Naive B cell (primary cell): ENCODE measurements around the gene GMDS. TPM values are rescaled to one million over a fixed set of nuclear protein-coding genes. Genes with fewer than 3 reads are reported as not detected.
A peak's percentile ranks its signal among the peaks of the same experiment; 100 is the strongest.

Experiments
- ATAC-seq, 2 donors: fragments of 150-1000 bp; cut with Tn5 transposase; 2 replicates each; pipeline ENCODE4 v1.10.0; 2021; ENCODE audit warnings: low read depth in 2 of 2, mild to moderate bottlenecking in 2 of 2, moderate library complexity in 2 of 2
- DNase-seq: peaks from one replicate; pipeline ENCODE4 v3.0.0; 2022
- H3K27ac Mint-ChIP-seq, 6 donors: one replicate each; pipeline ENCODE4 v1.8.0; 2020 to 2022; ENCODE audit warnings: mild to moderate bottlenecking in 6 of 6, mixed read lengths in 6 of 6, moderate library complexity in 5 of 6, inconsistent platforms in 2 of 6
- H3K27me3 Mint-ChIP-seq, 3 donors: one replicate each; pipeline ENCODE4 v1.8.0; 2021 to 2022; ENCODE audit warnings: mixed read lengths in 3 of 3, mild to moderate bottlenecking in 1 of 3
- H3K36me3 Mint-ChIP-seq, 2 donors: one replicate each; pipeline ENCODE4 v1.8.0; 2020 to 2022; ENCODE audit warnings: mixed read lengths in 2 of 2, inconsistent platforms in 1 of 2, mild to moderate bottlenecking in 1 of 2
- H3K4me1 Mint-ChIP-seq, 3 donors: one replicate each; pipeline ENCODE4 v1.8.0; 2020 to 2022; ENCODE audit warnings: mixed read lengths in 3 of 3, inconsistent platforms in 1 of 3, mild to moderate bottlenecking in 1 of 3, moderate library complexity in 1 of 3
- H3K4me3 Mint-ChIP-seq, 8 donors: one replicate each; pipeline ENCODE4 v1.8.0; 2020 to 2022; ENCODE audit warnings: mild to moderate bottlenecking in 8 of 8, mixed read lengths in 8 of 8, moderate library complexity in 8 of 8, inconsistent platforms in 2 of 8
- H3K9me3 Mint-ChIP-seq, 7 donors: one replicate each; pipeline ENCODE4 v1.8.0; 2020 to 2022; ENCODE audit warnings: mixed read lengths in 7 of 7, mild to moderate bottlenecking in 5 of 7, inconsistent platforms in 2 of 7, moderate library complexity in 1 of 7
- polyA plus RNA-seq, 6 donors: library from polyadenylated mRNA; unstranded; fragments of 300-500 nt; fragmentation: Illumina TruSeq; gene quantifications; one replicate each; pipeline ENCODE4 v1.2.3, GENCODE V29; 2021; ENCODE audit warnings: low read depth in 6 of 6

The GMDS gene
- polyA plus RNA-seq, 6 donors from 2014 or later: 12.7 to 23.3 (median 14.7) TPM

DNA sequence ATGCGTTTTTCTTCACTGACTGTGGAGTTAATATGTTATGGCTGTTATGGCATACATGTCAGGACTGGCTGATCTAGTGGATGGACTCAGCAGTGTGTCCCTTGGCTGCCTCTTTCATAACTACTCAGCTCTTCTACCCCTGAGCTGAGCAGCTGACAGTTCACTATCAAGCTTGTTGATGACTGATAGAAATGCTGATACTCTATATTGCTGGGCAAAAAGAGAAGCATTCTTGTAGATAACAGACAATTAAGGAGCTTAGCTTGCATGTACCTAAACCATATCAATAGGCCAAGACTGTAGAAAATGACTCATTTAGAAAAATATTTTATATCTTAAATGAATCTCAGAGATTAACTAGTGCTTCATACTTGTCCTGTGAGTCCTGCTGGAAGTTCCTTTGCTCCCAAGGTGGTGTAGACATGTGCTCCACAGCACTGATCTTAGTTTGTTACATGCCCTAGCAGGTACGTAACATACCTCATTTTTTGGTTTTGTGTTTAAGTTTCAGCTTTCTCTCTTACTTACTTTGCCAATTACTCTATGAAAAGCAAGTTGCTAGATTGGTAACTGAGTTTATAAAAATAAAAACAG, 236.9 kb downstream of the GMDS start:
- H3K4me3 Mint-ChIP-seq: no peak overlapping the region
- H3K27ac Mint-ChIP-seq: peak overlapping the region in 1 of 6 donors; percentile 48
- H3K4me1 Mint-ChIP-seq: peaks cover 0 to 6% (median 3%) of the 10 kb centered on the region in 3 donors
- H3K27me3 Mint-ChIP-seq: no peaks in the 10 kb centered on the region
- H3K36me3 Mint-ChIP-seq: peaks cover 3 to 15% of the 10 kb centered on the region in 2 donors
- DNase-seq: no peak
- no peak for ATAC-seq
- peaks cover 0 to 23% (median 7%) of the 10 kb centered on the region in 7 donors for H3K9me3 Mint-ChIP-seq

DNA sequence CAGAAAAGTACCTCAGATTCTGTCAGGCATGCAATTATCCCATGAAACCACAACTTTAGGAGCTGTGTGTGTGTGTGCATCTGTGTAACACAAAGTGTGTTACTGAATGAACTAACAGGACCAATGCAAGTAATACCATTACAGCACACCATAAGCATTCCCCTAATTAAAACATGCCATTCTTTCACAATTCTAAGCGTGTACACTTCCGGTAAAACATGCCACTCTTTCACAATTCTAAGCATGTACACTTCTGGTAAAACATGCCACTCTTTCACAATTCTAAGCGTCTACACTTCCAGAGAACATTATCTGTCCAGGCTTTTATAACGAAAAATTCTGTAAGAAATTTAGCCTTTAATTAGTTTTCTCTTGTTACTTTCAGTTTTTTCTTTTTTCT, 238.2 kb downstream of the GMDS start:
- peaks cover 0 to 6% (median 3%) of the 10 kb centered on the region in 3 donors for H3K4me1 Mint-ChIP-seq
- H3K36me3 Mint-ChIP-seq: peaks cover 0 to 15% of the 10 kb centered on the region in 2 donors
- no peaks in the 10 kb centered on the region for H3K27me3 Mint-ChIP-seq
- ATAC-seq: no peak
- peaks cover 0 to 23% (median 7%) of the 10 kb centered on the region in 7 donors for H3K9me3 Mint-ChIP-seq
- no peak for DNase-seq
- no peak overlapping the region for H3K4me3 Mint-ChIP-seq
- H3K27ac Mint-ChIP-seq: no peak overlapping the region

DNA sequence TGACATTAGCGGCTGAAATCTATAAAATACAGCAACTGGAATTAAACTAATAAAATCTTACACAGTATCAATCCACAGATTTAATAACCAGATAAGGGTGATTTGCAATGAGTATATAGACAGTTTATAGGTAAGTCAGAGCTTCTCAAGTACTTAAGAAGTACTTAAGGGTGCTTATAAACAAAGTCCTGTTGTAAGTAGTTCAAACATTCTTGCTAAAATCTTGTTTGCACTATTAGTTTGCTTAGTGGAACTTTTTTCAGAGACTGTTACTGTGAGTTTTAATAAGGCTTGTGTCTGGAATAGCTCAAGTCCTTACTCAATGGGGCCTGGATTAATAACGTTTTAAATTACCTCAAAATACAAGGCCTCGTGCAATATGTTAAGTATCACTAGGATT, 240.5 kb downstream of the GMDS start:
- peaks cover 0 to 10% of the 10 kb centered on the region in 2 donors for H3K36me3 Mint-ChIP-seq
- H3K27ac Mint-ChIP-seq: no peak overlapping the region
- DNase-seq (no peak), ATAC-seq (no peak)
- H3K4me1 Mint-ChIP-seq: no peaks in the 10 kb centered on the region
- H3K4me3 Mint-ChIP-seq: no peak overlapping the region
- no peaks in the 10 kb centered on the region for H3K27me3 Mint-ChIP-seq
- H3K9me3 Mint-ChIP-seq: peaks cover 0 to 15% (median 5%) of the 10 kb centered on the region in 7 donors

DNA sequence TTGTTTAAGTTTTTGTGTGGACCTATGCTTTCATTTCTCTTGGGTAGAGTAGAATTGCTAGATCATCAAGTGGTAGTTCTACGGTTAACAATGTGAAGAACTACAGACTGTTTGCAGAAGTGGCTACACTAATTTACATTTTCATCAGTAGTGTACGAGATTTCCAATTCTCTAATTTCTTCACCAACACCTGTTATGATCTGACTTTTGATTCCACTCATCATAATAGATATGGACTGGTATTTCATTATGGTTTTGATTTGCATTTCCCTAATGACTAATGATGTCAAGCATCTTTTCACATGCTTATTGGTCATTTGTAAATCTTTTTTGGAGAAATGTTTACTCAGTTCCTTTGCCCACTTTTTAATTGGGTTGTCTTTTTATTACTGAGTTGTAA, 244.4 kb downstream of the GMDS start:
- no peak overlapping the region for H3K27ac Mint-ChIP-seq
- no peak for ATAC-seq
- H3K36me3 Mint-ChIP-seq: peaks cover 5 to 15% of the 10 kb centered on the region in 2 donors
- no peak overlapping the region for H3K4me3 Mint-ChIP-seq
- H3K9me3 Mint-ChIP-seq: peaks cover 0 to 13% (median 5%) of the 10 kb centered on the region in 7 donors
- no peak for DNase-seq
- peaks cover 3 to 4% (median 3%) of the 10 kb centered on the region in 3 donors for H3K4me1 Mint-ChIP-seq
- no peaks in the 10 kb centered on the region for H3K27me3 Mint-ChIP-seq

DNA sequence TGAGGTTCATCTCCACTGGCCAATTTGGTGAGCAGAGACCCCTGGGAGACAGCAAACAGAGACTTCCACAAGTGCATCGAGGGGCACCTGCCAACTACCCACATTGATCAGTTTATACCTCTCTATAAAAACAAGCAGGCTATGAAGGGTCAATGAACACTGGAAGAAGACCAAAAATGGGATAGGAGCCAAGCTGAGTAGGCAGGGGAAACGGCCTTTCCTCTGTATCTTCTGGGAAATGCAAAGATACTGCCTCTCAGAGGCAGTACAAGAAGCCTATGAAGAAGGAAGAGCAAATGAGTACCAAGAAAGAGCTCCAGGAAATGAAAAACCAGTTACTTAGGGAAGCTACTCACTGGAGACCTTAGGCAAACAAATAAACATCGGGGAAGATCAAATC, 247.7 kb downstream of the GMDS start:
- DNase-seq (no peak), ATAC-seq (no peak)
- peaks cover 0 to 18% of the 10 kb centered on the region in 2 donors for H3K36me3 Mint-ChIP-seq
- no peaks in the 10 kb centered on the region for H3K27me3 Mint-ChIP-seq
- H3K4me1 Mint-ChIP-seq: peaks cover 3 to 5% (median 5%) of the 10 kb centered on the region in 3 donors
- H3K4me3 Mint-ChIP-seq: no peak overlapping the region
- H3K9me3 Mint-ChIP-seq: peaks cover 0 to 13% (median 5%) of the 10 kb centered on the region in 7 donors
- no peak overlapping the region for H3K27ac Mint-ChIP-seq

DNA sequence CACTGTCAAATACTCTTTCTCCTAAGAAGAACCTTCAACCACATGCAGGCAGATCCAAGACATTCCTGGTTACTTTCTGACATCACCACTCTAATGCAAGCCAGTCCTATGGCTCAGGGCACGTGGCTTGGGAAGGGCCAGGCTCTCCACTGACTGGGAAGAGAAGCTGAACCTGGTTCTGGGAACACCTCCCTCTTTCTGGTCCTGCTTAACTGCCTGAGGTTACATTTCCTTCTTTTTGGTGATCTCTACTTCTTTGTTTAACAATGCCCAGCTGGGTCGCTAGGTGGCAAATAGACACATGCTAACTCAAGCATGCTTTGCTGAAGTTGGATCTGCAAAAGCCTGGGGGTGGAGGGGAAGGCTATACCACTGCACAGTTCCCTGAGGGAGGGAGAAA, 249.8 kb downstream of the GMDS start:
- Mint-ChIP-seq H3K4me3 (no peak overlapping the region), H3K27me3 (no peaks in the 10 kb centered on the region)

DNA sequence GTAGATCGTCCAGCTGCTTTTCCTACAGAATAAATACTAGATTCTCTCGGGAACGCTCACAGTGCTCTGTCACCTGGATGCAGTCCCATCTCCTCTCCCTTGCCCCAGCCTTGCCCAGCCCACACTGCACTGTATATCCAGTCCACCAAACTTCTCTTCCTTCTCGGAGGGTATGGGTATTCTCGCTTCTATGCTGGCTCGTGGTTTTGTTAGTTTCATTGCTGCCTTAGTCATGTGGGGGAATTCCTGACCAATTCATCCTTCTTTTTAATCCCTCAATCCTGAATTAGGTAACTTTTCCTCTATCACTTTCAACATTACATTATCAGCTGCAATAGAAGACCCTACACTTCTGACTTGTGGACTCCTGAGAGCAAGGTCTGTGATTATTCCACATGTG, 252.4 kb downstream of the GMDS start:
- peaks cover 0 to 22% of the 10 kb centered on the region in 2 donors for H3K36me3 Mint-ChIP-seq
- H3K4me1 Mint-ChIP-seq: peaks cover 3 to 5% (median 5%) of the 10 kb centered on the region in 3 donors
- DNase-seq: no peak
- H3K27me3 Mint-ChIP-seq: no peaks in the 10 kb centered on the region
- no peak overlapping the region for H3K27ac Mint-ChIP-seq
- no peak for ATAC-seq
- H3K9me3 Mint-ChIP-seq: peaks cover 0 to 4% (median 0%) of the 10 kb centered on the region in 7 donors
- no peak overlapping the region for H3K4me3 Mint-ChIP-seq

More for the DNA sequence above, 249.8 kb downstream of the GMDS start:
- Mint-ChIP-seq H3K9me3 (peaks cover 0 to 5% (median 2%) of the 10 kb centered on the region in 7 donors), H3K36me3 (peaks cover 0 to 26% of the 10 kb centered on the region in 2 donors), H3K4me1 (peaks cover 3 to 5% (median 5%) of the 10 kb centered on the region in 3 donors), H3K27ac (no peak overlapping the region)
- ATAC-seq (no peak), DNase-seq (no peak)

DNA sequence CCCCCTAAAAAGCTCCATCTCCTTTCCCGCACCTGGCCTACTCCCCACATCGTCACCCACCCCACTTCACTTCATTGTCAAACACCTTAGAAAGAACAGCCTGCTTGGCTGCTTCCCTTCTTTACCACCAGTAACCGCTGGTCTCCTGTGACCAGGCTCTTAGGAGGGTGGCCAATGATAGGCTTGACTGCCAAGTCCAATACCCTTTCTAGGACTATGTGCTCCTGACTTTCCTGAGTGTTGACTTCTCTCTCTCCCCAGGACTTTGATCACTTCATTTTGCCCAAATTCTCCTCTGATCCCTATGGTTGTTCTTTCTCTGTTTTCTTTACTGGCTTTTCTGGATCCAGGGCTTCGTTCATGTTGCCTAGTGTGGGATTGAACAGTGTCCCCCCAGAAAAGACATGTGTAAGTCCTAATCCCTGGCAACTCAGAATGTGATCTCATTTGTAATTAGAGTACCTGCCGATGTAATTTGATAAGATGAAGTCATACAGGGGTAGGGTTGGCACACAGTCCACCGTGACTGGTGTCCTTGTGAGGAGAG, 254.0 kb downstream of the GMDS start:
- Mint-ChIP-seq H3K36me3 (peaks cover 0 to 15% of the 10 kb centered on the region in 2 donors), H3K27me3 (no peaks in the 10 kb centered on the region), H3K27ac (no peak overlapping the region), H3K4me3 (no peak overlapping the region), H3K4me1 (peaks cover 3 to 5% (median 5%) of the 10 kb centered on the region in 3 donors), H3K9me3 (peaks cover 0 to 4% (median 0%) of the 10 kb centered on the region in 7 donors)
- no peak for DNase-seq
- no peak for ATAC-seq

DNA sequence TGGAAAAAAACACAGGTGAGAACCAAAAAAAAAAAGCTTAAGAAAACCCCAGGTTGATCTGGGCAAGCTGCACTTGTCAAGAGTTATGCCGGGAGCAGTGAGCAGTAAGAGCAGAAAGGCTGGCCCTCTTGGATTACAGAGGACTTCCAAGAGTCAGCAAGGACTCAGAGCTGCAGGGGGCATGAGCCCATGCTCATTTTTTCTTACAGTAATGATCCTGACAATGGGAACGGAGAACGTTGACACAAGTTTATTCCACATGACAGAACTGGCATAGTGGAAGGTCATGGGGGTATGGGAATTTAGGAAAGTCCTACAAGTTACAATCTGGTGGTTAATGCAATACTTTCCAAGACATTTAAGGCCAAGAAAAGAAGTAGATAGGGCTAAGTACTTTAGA, 256.6 kb downstream of the GMDS start:
- Mint-ChIP-seq H3K4me1 (no peaks in the 10 kb centered on the region), H3K27ac (no peak overlapping the region), H3K27me3 (no peaks in the 10 kb centered on the region), H3K9me3 (peaks cover 0 to 21% (median 4%) of the 10 kb centered on the region in 7 donors), H3K36me3 (peaks cover 0 to 8% of the 10 kb centered on the region in 2 donors), H3K4me3 (peak overlapping the region in 1 of 8 donors; percentile 36)
- no peak for DNase-seq
- ATAC-seq: no peak

DNA sequence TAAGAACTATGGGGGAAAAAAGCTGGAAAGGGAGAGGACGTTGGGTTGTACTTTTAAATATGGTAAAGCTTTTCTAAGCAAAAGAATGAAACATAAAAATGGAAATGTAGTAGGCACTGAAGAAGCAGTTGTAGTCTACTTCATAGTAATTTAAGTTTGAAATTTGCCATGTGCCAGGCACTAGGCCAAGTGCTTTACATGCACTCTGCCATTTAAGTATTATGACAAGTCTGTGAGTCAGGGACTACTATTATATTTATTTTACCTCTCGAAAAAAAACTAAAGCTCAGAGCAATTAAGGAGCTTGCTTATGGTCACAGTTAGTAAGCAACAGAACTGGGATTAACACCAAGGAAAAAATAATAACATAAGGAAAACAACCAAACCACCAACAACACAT, 257.8 kb downstream of the GMDS start:
- Mint-ChIP-seq H3K36me3 (peaks cover 7 to 15% of the 10 kb centered on the region in 2 donors), H3K4me1 (no peaks in the 10 kb centered on the region), H3K9me3 (peaks cover 0 to 33% (median 11%) of the 10 kb centered on the region in 7 donors), H3K27ac (no peak overlapping the region), H3K4me3 (no peak overlapping the region), H3K27me3 (no peaks in the 10 kb centered on the region)
- ATAC-seq (no peak), DNase-seq (no peak)

DNA sequence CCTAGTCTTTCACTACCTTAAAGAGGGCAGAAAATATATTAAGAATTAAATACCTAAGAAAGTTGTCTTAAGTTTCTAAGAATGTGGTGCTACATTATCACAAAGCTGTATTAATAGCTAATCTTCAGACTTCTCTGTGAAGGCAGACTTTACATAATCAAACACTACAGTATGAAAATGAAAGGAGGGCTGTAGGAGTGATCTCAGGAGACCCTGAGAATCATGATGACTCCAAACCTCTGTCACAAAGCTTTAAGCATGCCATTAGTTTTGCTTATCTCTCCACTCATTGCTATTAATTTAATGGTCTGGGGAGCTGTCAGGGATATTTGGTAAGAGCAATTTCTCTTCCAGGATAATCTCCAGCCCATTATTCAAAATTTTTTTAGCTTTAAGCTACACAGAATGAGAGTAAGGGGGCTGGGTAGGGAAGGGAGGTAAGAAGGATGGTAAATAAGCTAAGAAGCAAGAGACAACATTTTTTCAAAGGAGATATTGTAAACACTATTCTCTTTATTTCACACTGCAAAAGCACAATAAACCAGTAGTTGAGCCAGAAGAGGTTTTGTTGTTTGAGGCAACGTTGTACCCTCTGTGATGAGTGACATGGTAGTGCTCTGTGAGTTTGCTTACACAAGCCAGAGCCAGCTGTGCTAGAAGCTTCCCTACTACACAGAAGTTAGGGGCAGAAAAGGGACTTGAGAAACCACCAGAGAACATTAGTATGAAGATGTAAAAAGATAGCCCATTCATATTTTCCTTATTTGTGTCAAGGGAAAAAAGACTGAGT, 258.8 kb downstream of the GMDS start:
- peaks cover 13 to 22% of the 10 kb centered on the region in 2 donors for H3K36me3 Mint-ChIP-seq

DNA sequence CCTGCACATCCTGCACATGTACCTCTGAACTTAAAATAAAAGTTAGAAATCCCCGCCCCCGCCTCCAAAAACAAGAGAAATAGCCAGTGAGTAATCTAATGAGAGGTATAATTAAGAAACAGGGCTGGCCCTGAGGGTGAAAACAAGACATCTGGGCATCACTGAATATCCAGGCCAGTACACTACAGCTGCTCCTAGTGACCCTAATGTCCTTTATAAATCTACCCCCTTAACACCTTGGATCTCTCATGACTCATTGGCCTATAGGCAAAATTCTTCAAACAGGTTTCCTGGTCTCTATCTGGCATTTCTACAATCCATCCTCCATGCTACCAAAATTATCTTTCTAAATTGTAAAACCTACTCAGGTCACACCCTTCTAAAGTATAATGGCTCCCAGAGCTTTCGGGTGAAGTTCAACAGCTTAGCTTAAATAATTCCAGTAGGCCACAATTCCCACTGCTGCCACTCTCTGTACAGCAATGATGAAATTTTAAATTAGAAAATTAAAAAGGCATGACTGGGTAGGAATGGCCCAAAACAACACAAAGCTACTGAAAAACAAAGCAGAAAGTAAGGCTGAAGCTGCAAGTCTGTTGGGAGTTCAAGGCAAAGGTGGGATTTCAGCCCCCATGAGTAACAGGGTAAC, 260.9 kb downstream of the GMDS start:
- Mint-ChIP-seq H3K36me3 (peaks cover 35 to 38% of the 10 kb centered on the region in 2 donors), H3K27ac (no peak overlapping the region), H3K4me1 (peaks cover 0 to 4% (median 0%) of the 10 kb centered on the region in 3 donors), H3K9me3 (peaks cover 14 to 64% (median 36%) of the 10 kb centered on the region in 7 donors), H3K4me3 (no peak overlapping the region), H3K27me3 (no peaks in the 10 kb centered on the region)
- no peak for DNase-seq
- no peak for ATAC-seq

More for the DNA sequence above, 258.8 kb downstream of the GMDS start:
- Mint-ChIP-seq H3K9me3 (peaks cover under 1 to 43% (median 18%) of the 10 kb centered on the region in 7 donors), H3K4me1 (no peaks in the 10 kb centered on the region), H3K27me3 (no peaks in the 10 kb centered on the region), H3K27ac (no peak overlapping the region), H3K4me3 (no peak overlapping the region)
- DNase-seq: no peak
- ATAC-seq: no peak

DNA sequence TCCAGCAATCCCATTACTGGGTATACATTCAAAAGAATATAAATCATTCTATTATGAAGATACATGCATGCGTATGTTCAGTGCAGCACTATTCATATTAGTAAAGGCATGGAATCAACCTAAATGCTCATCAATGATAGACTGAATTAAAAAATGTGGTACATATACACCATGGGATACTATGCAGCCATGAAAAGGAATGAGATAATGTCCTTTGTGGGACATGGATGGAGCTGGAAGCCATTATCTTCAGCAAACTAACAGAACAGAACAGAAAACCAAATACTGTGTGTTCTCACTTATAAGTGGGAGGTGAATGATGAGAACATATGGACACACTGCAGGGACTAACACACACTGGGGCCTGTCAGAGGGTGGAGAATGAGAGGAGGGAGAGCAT, 261.6 kb downstream of the GMDS start:
- Mint-ChIP-seq H3K27ac (no peak overlapping the region), H3K27me3 (no peaks in the 10 kb centered on the region), H3K4me3 (no peak overlapping the region), H3K4me1 (peaks cover 0 to 4% (median 0%) of the 10 kb centered on the region in 3 donors), H3K9me3 (peaks cover 14 to 71% (median 41%) of the 10 kb centered on the region in 7 donors), H3K36me3 (peaks cover 40 to 44% of the 10 kb centered on the region in 2 donors)
- ATAC-seq (no peak), DNase-seq (no peak)
